ENCODE measurements around the gene NAPSA.

The NAPSA gene

GRCh38 chr19:50313812-50314536, 51.5 kb downstream of the NAPSA start:
- DNase-seq: no peak

DNA sequence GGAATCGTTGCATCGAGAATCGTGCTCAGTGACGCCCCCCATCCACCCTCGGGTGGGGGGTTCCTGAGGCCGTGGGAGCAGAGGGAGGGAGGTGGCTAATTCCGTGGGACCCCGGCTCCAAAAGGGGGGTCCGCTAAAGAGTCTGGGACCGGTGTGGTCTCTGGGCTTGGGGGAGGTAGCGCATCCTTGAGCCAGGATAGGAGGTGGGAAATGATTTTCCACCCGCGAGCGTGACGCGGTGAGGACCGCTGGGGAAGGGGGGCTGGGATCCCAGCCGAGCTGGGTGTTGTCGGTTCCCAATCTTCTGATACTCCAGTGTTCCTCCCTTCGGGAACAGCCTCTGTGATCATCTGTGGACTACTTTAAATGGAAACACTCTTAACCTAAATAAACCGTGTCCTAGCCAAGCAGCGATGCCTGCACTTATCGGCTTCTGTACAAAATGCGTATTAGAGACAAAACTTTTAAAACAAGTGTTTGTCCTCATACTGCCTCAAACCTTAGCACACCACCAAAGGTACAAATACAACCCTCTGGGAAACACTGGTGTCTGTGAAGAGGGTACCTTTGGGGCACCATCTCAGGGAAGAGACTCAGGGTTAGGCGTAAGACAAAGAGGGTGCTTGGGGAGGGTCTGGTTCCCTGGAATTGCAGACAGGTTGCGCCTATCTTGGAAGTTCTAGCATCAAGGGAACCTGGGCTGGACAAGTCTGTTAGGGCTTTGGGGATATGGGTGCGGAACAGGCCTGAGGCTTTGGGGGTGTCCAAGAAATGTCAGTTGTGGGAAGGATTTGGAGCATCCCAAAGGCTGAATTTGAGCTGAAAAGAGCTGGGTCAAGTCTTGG, 52.2 kb downstream of the NAPSA start:
- DNase-seq: no peak

GRCh38 chr19:50311723-50312635, 53.5 kb downstream of the NAPSA start:
- DNase-seq: no peak

- DNase-seq: no peak
These were observed 54.5 kb downstream of the NAPSA start for GRCh38 chr19:50310759-50311465.

DNA sequence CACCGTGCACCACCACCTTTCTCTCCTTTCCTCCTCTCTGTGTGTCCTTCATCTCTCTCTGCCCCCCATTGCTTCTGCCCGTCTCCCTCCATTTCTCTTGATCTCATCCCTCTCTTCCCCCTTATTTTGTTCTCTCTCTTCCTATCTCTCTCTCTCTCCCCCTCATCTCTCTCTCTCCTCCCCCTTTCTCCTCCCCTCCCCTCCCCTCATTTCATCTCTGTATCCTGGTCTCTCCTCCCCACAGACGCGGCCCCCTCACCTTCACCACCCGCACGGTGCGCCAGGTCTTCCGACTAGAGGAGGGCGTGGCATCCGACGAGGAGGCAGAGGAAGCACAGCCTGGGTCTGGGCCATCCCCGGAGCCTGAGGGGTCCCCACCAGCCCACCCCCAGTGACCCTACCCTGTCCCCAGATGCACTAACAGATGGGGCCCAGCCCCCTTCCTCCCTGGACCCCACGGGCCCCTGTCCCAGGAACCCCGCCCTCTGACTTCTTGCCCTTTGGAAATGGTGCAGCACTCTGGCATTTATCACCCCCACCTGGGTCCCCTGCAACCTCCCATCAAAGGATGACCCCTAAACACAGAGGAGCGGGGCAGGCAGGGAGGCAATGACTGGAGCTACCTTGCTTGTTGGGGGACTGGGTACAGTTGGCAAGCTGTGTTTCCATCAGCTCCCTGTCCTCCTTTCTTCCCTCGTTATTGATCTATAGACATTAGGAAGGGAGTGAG, 55.9 kb downstream of the NAPSA start:
- no peak for DNase-seq

- DNase-seq: no peak
These were observed 56.4 kb downstream of the NAPSA start for GRCh38 chr19:50308991-50309390.

All from hippocampal formation (tissue), 2 donors.